HepG2 (cell line): ENCODE measurements around the gene HDGF. TPM values are rescaled to one million over a fixed set of nuclear protein-coding genes. Genes with fewer than 3 reads are reported as not detected.

Experiments
- ASH2L ChIP-seq: fragments of 300-600, 200-600 bp; sonication (generic); IDR thresholded peaks from 2 replicates; pipeline ENCODE4 v1.7.0; 2017; ENCODE audit warnings: low read depth, mild to moderate bottlenecking, moderate library complexity, mixed read lengths, low read length; ENCODE audit not compliant: insufficient read length
- CTCF ChIP-seq: sonication (generic); formaldehyde crosslinking; IDR thresholded peaks from 2 replicates; pipeline ENCODE4 v1.5.0; 2020; ENCODE audit warnings: mild to moderate bottlenecking, missing genetic modification reagents, moderate library complexity
- FOXK1 ChIP-seq: sonication (generic); formaldehyde crosslinking; IDR thresholded peaks from 2 replicates; pipeline ENCODE4 v1.4.0; 2020; ENCODE audit warnings: low read depth, missing genetic modification reagents, borderline replicate concordance
- GATAD1 ChIP-seq: IDR thresholded peaks from 2 replicates; pipeline ENCODE4 v1.6.1; 2016; ENCODE audit warnings: missing genetic modification reagents, missing compliant biosample characterization
- IRF2 ChIP-seq: IDR thresholded peaks from 2 replicates; pipeline ENCODE4 v1.6.1; 2018; ENCODE audit warnings: missing genetic modification reagents, missing compliant biosample characterization
- LBX2 ChIP-seq: sonication (generic); formaldehyde crosslinking; IDR thresholded peaks from 2 replicates; pipeline ENCODE4 v1.5.0; 2020; ENCODE audit warnings: missing genetic modification reagents, mild to moderate bottlenecking, borderline replicate concordance
- MAFF ChIP-seq: IDR thresholded peaks from 2 replicates; pipeline ENCODE4 v1.6.1; 2011; ENCODE audit warnings: low read depth, low read length, improper control_type of control experiment
- NAIF1 ChIP-seq: sonication (generic); formaldehyde crosslinking; IDR thresholded peaks from 2 replicates; pipeline ENCODE4 v1.5.0; 2020; ENCODE audit warnings: mild to moderate bottlenecking, missing genetic modification reagents, borderline replicate concordance
- POLR2AphosphoS5 ChIP-seq: IDR thresholded peaks from 2 replicates; pipeline ENCODE4 v1.6.1; 2012; ENCODE audit warnings: low read depth, low read length
- SIN3B ChIP-seq: fragments of 150-350 bp; IDR thresholded peaks from 2 replicates; pipeline ENCODE4 v1.6.1; 2014; ENCODE audit warnings: low read length
- SKIL ChIP-seq: sonication (generic); formaldehyde crosslinking; IDR thresholded peaks from 2 replicates; pipeline ENCODE4 v1.8.0; 2022; ENCODE audit warnings: missing genetic modification reagents, mild to moderate bottlenecking, moderate library complexity, borderline replicate concordance
- THRA ChIP-seq: sonication (generic); formaldehyde crosslinking; IDR thresholded peaks from 2 replicates; pipeline ENCODE4 v1.4.0; 2020; ENCODE audit warnings: missing genetic modification reagents, borderline replicate concordance
- ZBTB4 ChIP-seq: sonication (generic); formaldehyde crosslinking; IDR thresholded peaks from 2 replicates; pipeline ENCODE4 v1.4.0; 2020; ENCODE audit warnings: missing genetic modification reagents, mild to moderate bottlenecking, borderline replicate concordance
- ZMAT3 ChIP-seq: sonication (generic); formaldehyde crosslinking; conservative IDR thresholded peaks from 2 replicates; pipeline ENCODE4 v1.7.0; 2021; ENCODE audit warnings: missing genetic modification reagents
- ZNF232 ChIP-seq: sonication (generic); formaldehyde crosslinking; IDR thresholded peaks from 2 replicates; pipeline ENCODE4 v1.4.0; 2020; ENCODE audit warnings: missing genetic modification reagents, borderline replicate concordance
- ZSCAN30 ChIP-seq: sonication (generic); formaldehyde crosslinking; IDR thresholded peaks from 2 replicates; pipeline ENCODE4 v1.5.0; 2020; ENCODE audit warnings: mild to moderate bottlenecking, missing genetic modification reagents
- polyA plus RNA-seq, 8 experiments: library from polyadenylated mRNA; depleted of rRNA in 3 of 8; stranded (reverse) in 7 of 8; unstranded in 1 of 8; fragments of >200 nt; fragmentation: Illumina TruSeq in 4 of 8; extraction: Trizol in 4 of 8; gene quantifications; 2 replicates each; pipeline versions ENCODE4 v1.2.1 to v1.2.3, GENCODE V29; 2011 to 2016; ENCODE audit warnings: low read depth in 4 of 8, missing spikeins in 1 of 8, mixed read lengths in 1 of 8; ENCODE audit not compliant: insufficient read depth in 1 of 8
- total RNA-seq, 5 experiments: library from RNA; depleted of rRNA; stranded (reverse); fragments of >200 nt; fragmentation: Illumina TruSeq; extraction: Trizol; gene quantifications; 2 replicates each; pipeline ENCODE4 v1.2.3, GENCODE V29; 2016; ENCODE audit warnings: low read depth in 1 of 5

HDGF gene
- total and polyA plus RNA-seq, 2 of the 13 experiments (the other 11 are each of a cell fraction or from before 2014, with no cell fraction given), result 156 to 196 TPM

- TF ChIP-seq LBX2 (CRISPR knock-in tag) (no peak), MAFF (no peak), ASH2L (peak; percentile 58), SIN3B (no peak), POLR2AphosphoS5 (peak; percentile 73), NAIF1 (CRISPR knock-in tag) (0 out of 2 replicates have a peak, but pooled peaks have one; percentile 26), THRA (CRISPR knock-in tag) (0 out of 2 replicates have a peak, but pooled peaks have one; percentile 7), SKIL (CRISPR knock-in tag) (no peak), ZSCAN30 (0 out of 2 replicates have a peak, but pooled peaks have one; percentile 18), CTCF (CRISPR knock-in tag) (no peak), IRF2 (CRISPR knock-in tag) (0 out of 2 replicates have a peak, but pooled peaks have one; percentile 22), ZNF232 (CRISPR knock-in tag) (peak; percentile 29; the same call in 1 of the 2 replicates), GATAD1 (CRISPR knock-in tag) (peak; percentile 88), ZBTB4 (no peak), ZMAT3 (CRISPR knock-in tag) (0 out of 2 replicates have a peak, but pooled peaks have one; percentile 44), FOXK1 (CRISPR knock-in tag) (no peak)
These were observed 23.4 kb downstream of the HDGF start, which contains the start of gene METTL25B (continued) for GRCh38 chr1:156727926-156728598.
